ENCODE results near the gene MAD1L1. TPM values are rescaled to one million over a fixed set of nuclear protein-coding genes. Genes with fewer than 3 reads are reported as not detected.

Gene MAD1L1
- total RNA-seq, 6 experiments from 2014 or later, result 15.1 to 37.4 (median 20.5) TPM

DNA sequence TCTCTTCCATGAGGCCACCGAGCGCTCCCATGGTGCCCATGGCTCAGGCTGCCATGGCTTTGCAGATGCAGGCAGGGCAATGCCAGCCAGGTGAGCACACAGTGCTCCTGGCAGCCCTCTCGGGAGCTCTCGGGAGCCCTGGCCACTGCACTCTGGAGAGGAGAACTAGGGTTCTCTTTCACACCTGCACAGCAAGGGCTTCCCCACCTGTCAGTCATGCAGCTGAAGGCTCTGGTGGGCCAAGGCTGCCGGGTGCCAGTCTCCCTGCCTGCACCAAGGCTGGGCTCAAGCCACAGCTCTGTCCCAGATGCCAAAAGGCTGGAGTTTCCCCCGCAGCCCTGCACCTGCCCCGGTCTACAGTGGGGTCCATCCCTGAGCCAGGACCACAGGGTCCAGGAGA lies 41.9 kb upstream of the MAD1L1 start:
- ATAC-seq, result no peak
- Histone ChIP-seq H3K27me3 (no peaks in the 10 kb centered on the region), H3K9me3 (no peaks in the 10 kb centered on the region), H3K27ac (no peak overlapping the region), H3K36me3 (no peaks in the 10 kb centered on the region), H3K4me1 (peaks cover 0 to under 1% (median 0%) of the 10 kb centered on the region in 4 donors), H3K4me3 (no peak overlapping the region)
- WGBS (ENCODE audit: insufficient coverage, low coverage, low lambda C conversion rate, missing lambda C conversion rate), result 50% methylated on average over 2 of the region's 7 CpGs
- intact Hi-C loops (cut with DNase I), result no loop called here
- no peak for DNase-seq
- no peak for TF ChIP-seq POLR2A (IDR thresholded peaks at IDR 0.05)
- TF ChIP-seq, protein P1, sequence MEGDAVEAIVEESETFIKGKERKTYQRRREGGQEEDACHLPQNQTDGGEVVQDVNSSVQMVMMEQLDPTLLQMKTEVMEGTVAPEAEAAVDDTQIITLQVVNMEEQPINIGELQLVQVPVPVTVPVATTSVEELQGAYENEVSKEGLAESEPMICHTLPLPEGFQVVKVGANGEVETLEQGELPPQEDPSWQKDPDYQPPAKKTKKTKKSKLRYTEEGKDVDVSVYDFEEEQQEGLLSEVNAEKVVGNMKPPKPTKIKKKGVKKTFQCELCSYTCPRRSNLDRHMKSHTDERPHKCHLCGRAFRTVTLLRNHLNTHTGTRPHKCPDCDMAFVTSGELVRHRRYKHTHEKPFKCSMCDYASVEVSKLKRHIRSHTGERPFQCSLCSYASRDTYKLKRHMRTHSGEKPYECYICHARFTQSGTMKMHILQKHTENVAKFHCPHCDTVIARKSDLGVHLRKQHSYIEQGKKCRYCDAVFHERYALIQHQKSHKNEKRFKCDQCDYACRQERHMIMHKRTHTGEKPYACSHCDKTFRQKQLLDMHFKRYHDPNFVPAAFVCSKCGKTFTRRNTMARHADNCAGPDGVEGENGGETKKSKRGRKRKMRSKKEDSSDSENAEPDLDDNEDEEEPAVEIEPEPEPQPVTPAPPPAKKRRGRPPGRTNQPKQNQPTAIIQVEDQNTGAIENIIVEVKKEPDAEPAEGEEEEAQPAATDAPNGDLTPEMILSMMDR (IDR thresholded peaks at IDR 0.05), result no peak

DNA sequence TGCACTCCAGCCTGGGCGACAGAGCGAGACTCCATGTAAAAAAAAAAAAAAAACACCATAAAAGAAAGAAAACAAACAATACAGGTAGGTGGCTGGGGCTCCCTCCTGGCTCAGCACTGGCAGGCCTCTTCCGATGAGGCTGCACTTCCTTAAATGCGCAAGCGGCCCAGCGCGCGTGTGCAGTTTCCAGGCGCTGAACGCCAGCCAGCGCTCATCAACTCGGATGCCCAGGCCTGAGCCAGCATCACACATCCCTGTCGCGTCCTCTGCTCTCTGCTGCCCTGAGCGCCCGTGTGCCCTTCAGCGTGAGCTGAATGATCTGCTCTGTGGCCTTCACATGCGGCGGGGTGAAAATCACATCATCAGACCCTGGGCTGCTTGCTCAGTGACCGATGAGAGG lies 41.1 kb upstream of the MAD1L1 start:
- TF ChIP-seq, protein P1 (IDR thresholded peaks at IDR 0.05), result no peak
- TF ChIP-seq POLR2A (IDR thresholded peaks at IDR 0.05), result no peak
- Histone ChIP-seq H3K36me3 (no peaks in the 10 kb centered on the region), H3K4me3 (no peak overlapping the region), H3K27me3 (no peaks in the 10 kb centered on the region), H3K9me3 (no peaks in the 10 kb centered on the region), H3K27ac (no peak overlapping the region), H3K4me1 (no peaks in the 10 kb centered on the region)
- intact Hi-C loops (cut with DNase I), result no loop called here
- 100% methylated on average over 2 of the region's 20 CpGs for WGBS (ENCODE audit: insufficient coverage, low coverage, low lambda C conversion rate, missing lambda C conversion rate)
- ATAC-seq (no peak), DNase-seq (no peak)

DNA sequence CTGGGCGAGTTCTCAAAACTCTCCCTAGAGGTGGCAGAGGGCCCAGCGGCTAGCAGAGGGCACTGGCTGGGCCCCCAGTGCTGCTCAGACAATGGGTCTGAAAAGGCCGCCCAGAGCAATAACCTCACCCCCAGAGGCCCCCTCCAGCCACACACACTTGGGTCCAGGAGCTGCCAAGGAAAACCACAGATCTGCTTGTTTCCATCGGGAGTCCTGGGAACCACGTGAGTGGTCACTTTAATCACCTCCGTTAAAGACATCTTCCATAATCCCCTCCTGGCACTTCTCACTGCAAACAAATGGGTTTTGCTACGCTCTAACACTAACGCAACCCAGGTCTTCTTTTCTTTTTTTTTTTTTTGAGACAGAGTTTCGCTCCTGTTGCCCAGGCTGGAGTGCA lies 39.3 kb upstream of the MAD1L1 start:
- H3K4me3 ChIP-seq, result no peak overlapping the region
- DNase-seq (no peak), ATAC-seq (no peak)
- H3K27me3 ChIP-seq, result no peaks in the 10 kb centered on the region
- WGBS (ENCODE audit: insufficient coverage, low coverage, low lambda C conversion rate, missing lambda C conversion rate), result 100% methylated on average over 1 of the region's 9 CpGs
- TF ChIP-seq POLR2A (IDR thresholded peaks at IDR 0.05), result no peak
- TF ChIP-seq, protein P1 (IDR thresholded peaks at IDR 0.05), result no peak
- H3K9me3 ChIP-seq, result no peaks in the 10 kb centered on the region
- no peaks in the 10 kb centered on the region for H3K36me3 ChIP-seq
- no peaks in the 10 kb centered on the region for H3K4me1 ChIP-seq
- no peak overlapping the region for H3K27ac ChIP-seq
- intact Hi-C loops (cut with DNase I), result no loop called here

DNA sequence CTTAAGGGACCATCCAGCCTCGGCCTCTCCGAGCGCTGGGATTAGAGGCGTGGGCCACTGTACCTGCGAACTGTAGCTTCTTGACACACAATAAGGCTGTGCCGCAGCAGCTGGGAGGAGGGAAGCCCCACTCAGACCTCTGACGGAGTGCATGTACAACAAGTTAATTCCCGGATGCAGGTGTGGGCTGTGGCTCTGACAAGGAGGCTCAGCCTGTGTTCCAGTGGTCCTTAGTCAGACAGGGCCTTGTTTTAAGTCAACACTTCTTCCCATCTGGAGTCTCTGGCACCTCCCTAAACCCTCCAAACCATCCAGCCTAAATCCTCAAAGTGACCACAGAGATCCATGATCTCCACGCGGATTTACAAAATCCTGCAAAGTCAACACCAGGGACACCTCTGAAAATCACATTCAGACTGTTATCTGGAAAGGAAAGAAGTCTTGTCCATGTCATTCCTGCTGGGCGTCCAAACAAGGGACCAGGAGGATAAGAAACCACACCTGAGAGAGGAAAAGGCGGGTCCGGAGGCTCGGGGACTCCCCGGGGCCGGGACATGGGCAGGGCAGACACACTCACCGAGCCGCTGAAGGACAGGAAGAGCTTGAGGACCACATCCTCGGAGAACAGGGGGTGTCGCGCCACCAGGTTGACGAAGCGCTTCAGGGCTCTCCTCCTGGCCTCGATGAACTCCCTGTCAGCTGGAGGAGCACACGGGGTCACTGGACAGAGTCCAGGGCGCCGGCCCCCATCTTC lies 38.7 kb upstream of the MAD1L1 start:
- TF ChIP-seq, protein P1 (IDR thresholded peaks at IDR 0.05), result no peak
- no peak for TF ChIP-seq POLR2A (IDR thresholded peaks at IDR 0.05)
- ATAC-seq (peak in 1 of 4 donors; percentile 17), DNase-seq (no peak)
- Histone ChIP-seq H3K4me3 (no peak overlapping the region), H3K4me1 (no peaks in the 10 kb centered on the region), H3K9me3 (no peaks in the 10 kb centered on the region), H3K36me3 (no peaks in the 10 kb centered on the region), H3K27me3 (no peaks in the 10 kb centered on the region), H3K27ac (no peak overlapping the region)
- intact Hi-C loops (cut with DNase I), result no loop called here
- 80% methylated on average over 10 of the region's 27 CpGs for WGBS (ENCODE audit: insufficient coverage, low coverage, low lambda C conversion rate, missing lambda C conversion rate)
